ENCODE measurements around the gene LY86. TPM values are rescaled to one million over a fixed set of nuclear protein-coding genes. Genes with fewer than 3 reads are reported as not detected.

The LY86 gene
- total RNA-seq, 4 donors from 2014 or later: 1.2 to 2.8 TPM; not detected in 2

DNA sequence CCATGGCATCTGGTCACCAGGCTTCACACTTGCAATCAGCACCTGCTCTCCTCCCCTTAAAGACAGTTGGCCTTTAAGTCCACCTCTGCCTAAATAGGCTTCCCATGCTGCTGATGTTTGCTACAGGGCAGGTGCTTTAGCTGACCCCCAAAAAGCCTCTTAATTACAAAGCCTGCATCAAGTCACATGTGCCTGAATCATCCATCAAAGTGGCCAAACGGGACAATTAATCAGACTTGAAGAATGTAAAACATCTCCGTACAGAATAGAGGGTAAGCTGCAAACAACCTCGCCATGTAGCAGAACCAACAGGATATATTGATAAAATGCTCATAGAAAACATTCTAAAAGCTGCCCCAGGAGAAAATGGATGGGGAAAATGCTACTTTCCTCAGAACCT lies 7.4 kb downstream of the LY86 start:
- TF ChIP-seq, protein P1, sequence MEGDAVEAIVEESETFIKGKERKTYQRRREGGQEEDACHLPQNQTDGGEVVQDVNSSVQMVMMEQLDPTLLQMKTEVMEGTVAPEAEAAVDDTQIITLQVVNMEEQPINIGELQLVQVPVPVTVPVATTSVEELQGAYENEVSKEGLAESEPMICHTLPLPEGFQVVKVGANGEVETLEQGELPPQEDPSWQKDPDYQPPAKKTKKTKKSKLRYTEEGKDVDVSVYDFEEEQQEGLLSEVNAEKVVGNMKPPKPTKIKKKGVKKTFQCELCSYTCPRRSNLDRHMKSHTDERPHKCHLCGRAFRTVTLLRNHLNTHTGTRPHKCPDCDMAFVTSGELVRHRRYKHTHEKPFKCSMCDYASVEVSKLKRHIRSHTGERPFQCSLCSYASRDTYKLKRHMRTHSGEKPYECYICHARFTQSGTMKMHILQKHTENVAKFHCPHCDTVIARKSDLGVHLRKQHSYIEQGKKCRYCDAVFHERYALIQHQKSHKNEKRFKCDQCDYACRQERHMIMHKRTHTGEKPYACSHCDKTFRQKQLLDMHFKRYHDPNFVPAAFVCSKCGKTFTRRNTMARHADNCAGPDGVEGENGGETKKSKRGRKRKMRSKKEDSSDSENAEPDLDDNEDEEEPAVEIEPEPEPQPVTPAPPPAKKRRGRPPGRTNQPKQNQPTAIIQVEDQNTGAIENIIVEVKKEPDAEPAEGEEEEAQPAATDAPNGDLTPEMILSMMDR (IDR thresholded peaks at IDR 0.05): no peak
- no peak for TF ChIP-seq POLR2A (IDR thresholded peaks at IDR 0.05)
- Histone ChIP-seq H3K4me3 (replicated peaks in 1 of 3) (no peak overlapping the region), H3K36me3 (no peaks in the 10 kb centered on the region), H3K27ac (peak overlapping the region; percentile 18 to 82 (median 35)), H3K27me3 (no peaks in the 10 kb centered on the region), H3K9me3 (no peaks in the 10 kb centered on the region), H3K4me1 (peaks cover 38 to 46% of the 10 kb centered on the region in 2 donors)
- intact Hi-C loops (cut with DNase I): no loop called here
- WGBS, 2 donors: 84 to 85% methylated on average over 3 of the region's 3 CpGs
- no peak for DNase-seq

DNA sequence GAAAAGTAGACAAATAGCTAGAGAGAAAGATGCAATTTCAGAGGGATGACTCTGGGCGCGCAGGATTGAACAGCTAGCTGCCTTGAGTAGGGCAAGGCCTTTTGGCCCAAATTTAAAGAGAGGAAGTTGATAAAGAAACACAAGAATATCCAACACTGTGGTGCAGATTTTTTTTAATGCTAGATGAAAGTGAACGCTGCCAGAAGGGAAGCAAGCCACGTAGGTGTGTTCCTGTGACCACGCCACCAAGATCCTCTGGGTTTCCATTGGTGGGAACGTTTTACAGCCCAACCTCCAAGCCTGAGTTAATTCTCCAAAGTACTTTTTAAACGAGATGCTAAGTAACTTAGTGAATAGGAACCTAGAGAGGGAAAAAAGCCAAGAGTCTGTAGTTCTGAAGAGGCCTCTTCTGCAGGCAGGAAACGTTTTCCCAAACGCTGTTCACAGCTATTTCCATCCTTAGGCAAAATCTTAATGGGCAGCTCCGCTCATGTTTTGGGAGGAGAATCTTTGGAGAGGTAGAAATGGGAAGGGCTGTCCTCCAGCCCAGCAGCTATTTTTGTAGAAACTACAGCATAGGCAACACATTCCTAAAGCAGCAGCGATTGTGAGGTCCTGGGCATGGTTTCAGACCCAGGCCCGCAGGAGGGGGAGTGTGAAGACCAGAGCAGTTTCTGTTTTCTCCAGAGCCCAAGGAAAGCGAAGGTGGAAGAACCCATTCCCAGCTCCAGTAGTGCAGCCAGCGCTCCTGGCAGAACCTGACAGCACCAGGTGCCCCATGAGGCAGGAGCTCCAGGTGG lies 8.2 kb downstream of the LY86 start:
- H3K27ac ChIP-seq: peak overlapping the region; percentile 62 to 82 (median 69)
- H3K36me3 ChIP-seq: no peaks in the 10 kb centered on the region
- H3K9me3 ChIP-seq: no peaks in the 10 kb centered on the region
- TF ChIP-seq, protein P1 (IDR thresholded peaks at IDR 0.05): no peak
- WGBS, 2 donors: 29 to 33% methylated on average over 14 of the region's 14 CpGs
- intact Hi-C loops (cut with DNase I): no loop called here
- peaks cover 38 to 54% of the 10 kb centered on the region in 2 donors for H3K4me1 ChIP-seq
- H3K4me3 ChIP-seq (replicated peaks in 1 of 3): peak overlapping the region in 1 of 3 donors; percentile 5
- H3K27me3 ChIP-seq: no peaks in the 10 kb centered on the region
- DNase-seq: peak; percentile 80 to 82

DNA sequence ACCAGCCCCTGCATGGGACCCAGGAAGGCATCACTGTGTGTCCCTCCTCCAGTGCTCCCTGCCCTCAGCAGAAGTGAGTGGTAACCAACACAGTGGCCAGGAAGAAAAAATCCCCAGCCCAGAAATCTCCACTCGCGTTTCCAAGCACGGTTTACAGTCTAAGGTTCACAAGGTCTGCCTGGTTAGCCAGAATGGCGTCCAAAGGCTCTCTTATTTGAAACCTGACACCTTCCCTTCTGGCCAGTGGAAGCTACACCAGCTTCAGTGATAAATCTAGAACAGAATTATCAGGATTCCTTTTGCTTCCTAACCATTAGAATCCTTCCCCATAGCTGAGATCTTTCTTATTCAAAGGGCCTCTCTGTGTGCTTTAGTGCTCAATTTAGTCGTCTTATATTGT lies 9.2 kb downstream of the LY86 start:
- intact Hi-C loops (cut with DNase I): no loop called here
- Histone ChIP-seq H3K27me3 (no peaks in the 10 kb centered on the region), H3K9me3 (no peaks in the 10 kb centered on the region), H3K4me3 (replicated peaks in 1 of 3) (no peak overlapping the region), H3K36me3 (no peaks in the 10 kb centered on the region), H3K4me1 (peaks cover 38 to 55% of the 10 kb centered on the region in 2 donors), H3K27ac (peak overlapping the region in 2 of 3 donors; percentile 69 to 82)
- TF ChIP-seq POLR2A (IDR thresholded peaks at IDR 0.05): no peak
- TF ChIP-seq, protein P1 (IDR thresholded peaks at IDR 0.05): no peak
- WGBS, 2 donors: 81 to 85% methylated on average over 5 of the region's 5 CpGs
- DNase-seq: no peak

DNA sequence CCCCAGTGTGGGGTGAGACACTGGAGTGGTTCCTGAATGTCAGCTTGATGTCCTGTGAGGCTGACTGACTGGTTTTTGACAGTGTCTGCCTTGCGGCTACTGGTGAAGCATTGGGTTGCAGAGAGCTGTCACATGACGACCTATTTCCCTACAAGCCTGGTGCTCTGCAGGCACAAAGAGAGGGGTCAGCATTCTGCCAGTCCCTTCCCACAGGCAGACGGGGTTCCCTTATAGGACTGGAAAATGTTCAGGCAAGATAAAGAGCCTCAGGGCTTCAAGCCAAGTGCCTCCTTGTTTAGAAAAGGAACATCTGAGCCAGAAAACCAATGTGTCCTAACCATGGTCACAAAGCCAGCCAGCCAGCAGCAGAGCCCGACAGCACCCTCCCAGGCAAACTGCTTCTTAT lies 11.0 kb downstream of the LY86 start:
- peak overlapping the region; percentile 22 to 78 (median 77) for H3K27ac ChIP-seq
- WGBS, 2 donors: 36 to 42% methylated on average over 4 of the region's 4 CpGs
- H3K4me1 ChIP-seq: peaks cover 38 to 55% of the 10 kb centered on the region in 2 donors

DNA sequence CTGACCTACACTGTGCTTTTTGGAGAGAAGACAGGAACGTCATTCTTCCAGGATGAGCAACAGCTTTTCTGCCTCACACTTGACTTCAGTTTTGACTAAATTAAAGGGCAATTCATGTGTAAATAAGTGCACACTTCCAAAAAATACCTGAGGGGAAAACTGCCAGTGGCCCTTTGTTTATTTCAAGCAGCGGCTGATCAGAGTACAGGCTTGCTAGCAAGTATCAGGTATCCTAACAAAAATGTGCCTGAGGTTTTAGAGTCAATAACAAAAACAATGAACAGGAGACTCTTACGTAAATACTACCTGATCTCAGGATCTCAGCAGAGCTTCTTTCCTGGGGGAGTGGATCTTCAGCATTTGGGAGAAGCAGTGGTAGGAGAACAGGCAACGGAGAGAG lies 12.4 kb downstream of the LY86 start:
- intact Hi-C loops (cut with DNase I): no loop called here
- no peak for TF ChIP-seq POLR2A (IDR thresholded peaks at IDR 0.05)
- TF ChIP-seq, protein P1 (IDR thresholded peaks at IDR 0.05): no peak
- H3K36me3 ChIP-seq: no peaks in the 10 kb centered on the region
- WGBS, 2 donors: 41% methylated on average over 4 of the region's 4 CpGs
- peaks cover 34 to 50% of the 10 kb centered on the region in 2 donors for H3K4me1 ChIP-seq
- no peak overlapping the region for H3K4me3 ChIP-seq (replicated peaks in 1 of 3)
- peak overlapping the region; percentile 69 to 78 (median 77) for H3K27ac ChIP-seq
- peak; percentile 37 to 40 for DNase-seq
- no peaks in the 10 kb centered on the region for H3K27me3 ChIP-seq
- no peaks in the 10 kb centered on the region for H3K9me3 ChIP-seq

More for the DNA sequence above, 11.0 kb downstream of the LY86 start:
- H3K9me3 ChIP-seq: no peaks in the 10 kb centered on the region
- peak; percentile 80 to 87 for DNase-seq
- H3K36me3 ChIP-seq: no peaks in the 10 kb centered on the region
- intact Hi-C loops (cut with DNase I): no loop called here
- no peak for TF ChIP-seq POLR2A (IDR thresholded peaks at IDR 0.05)
- TF ChIP-seq, protein P1 (IDR thresholded peaks at IDR 0.05): no peak
- H3K27me3 ChIP-seq: no peaks in the 10 kb centered on the region
- H3K4me3 ChIP-seq (replicated peaks in 1 of 3): no peak overlapping the region

Measured in thyroid gland (tissue), 4 donors.